GM21390 (cell line): Measurements from ENCODE around the gene DGKI.

ENCODE experiments used
- ATAC-seq: cut with Tn5 transposase; IDR thresholded peaks from one replicate; pipeline ENCODE4 v1.9.1; 2021; ENCODE audit not compliant: unreplicated experiment

The DGKI gene

GRCh38 chr7:137388916-137389315 lies 457.9 kb downstream of the DGKI start:
- ATAC-seq, result no peak

GRCh38 chr7:137386966-137387365 lies 459.8 kb downstream of the DGKI start:
- no peak for ATAC-seq

- ATAC-seq, result no peak
Observed at GRCh38 chr7:137381045-137381444, 465.7 kb downstream of the DGKI start.

GRCh38 chr7:137373507-137373906 lies 473.3 kb downstream of the DGKI start:
- ATAC-seq, result no peak

GRCh38 chr7:137371616-137372015 lies 475.2 kb downstream of the DGKI start:
- no peak for ATAC-seq

GRCh38 chr7:137366995-137367394 lies 479.8 kb downstream of the DGKI start:
- no peak for ATAC-seq

GRCh38 chr7:137363683-137364082 lies 483.1 kb downstream of the DGKI start:
- no peak for ATAC-seq

- ATAC-seq, result no peak
Observed at GRCh38 chr7:137360087-137360679, 486.6 kb downstream of the DGKI start.

- ATAC-seq, result no peak
Observed at GRCh38 chr7:137354961-137355360, 491.8 kb downstream of the DGKI start.

- no peak for ATAC-seq
Observed at GRCh38 chr7:137354396-137354795, 492.4 kb downstream of the DGKI start.

- ATAC-seq, result no peak
Observed at GRCh38 chr7:137351941-137352340, 494.8 kb downstream of the DGKI start.

- ATAC-seq, result no peak
Observed at GRCh38 chr7:137345799-137346449, 500.9 kb downstream of the DGKI start.

GRCh38 chr7:137343281-137343841 lies 503.4 kb downstream of the DGKI start, which contains the start of gene PTN:
Gene PTN, minus strand, starts transcription at chr7:137343733. Its CDS starts 88,760 bp downstream, at chr7:137254973.
- no peak for ATAC-seq

- ATAC-seq, result no peak
Observed at GRCh38 chr7:137342828-137343261, 503.9 kb downstream of the DGKI start.

GRCh38 chr7:137342265-137342664 lies 504.5 kb downstream of the DGKI start:
- no peak for ATAC-seq

GRCh38 chr7:137337902-137338301 lies 508.9 kb downstream of the DGKI start:
- no peak for ATAC-seq

- no peak for ATAC-seq
Observed at GRCh38 chr7:137335814-137336213, 511.0 kb downstream of the DGKI start.

- ATAC-seq, result no peak
Observed at GRCh38 chr7:137331378-137331777, 515.4 kb downstream of the DGKI start.
